ENCODE measurements around the gene ZNF462. TPM values are rescaled to one million over a fixed set of nuclear protein-coding genes. Genes with fewer than 3 reads are reported as not detected.

Gene ZNF462
- total RNA-seq, 1 experiment from 2014 or later: 164 TPM

- Histone ChIP-seq H3K4me2 (ENCODE audit: insufficient read depth, insufficient read length, low read length) (no peak overlapping the region), H3T11ph (ENCODE audit: low read length) (no peak overlapping the region), H3K23me2 (ENCODE audit: insufficient read length, low read depth, low read length, poor library complexity, severe bottlenecking) (no peaks in the 10 kb centered on the region), H3K14ac (ENCODE audit: insufficient read depth, low read length) (no peak overlapping the region), H3K79me2 (ENCODE audit: insufficient read depth, low read length) (peaks cover 73% of the 10 kb centered on the region; the same call in 1 of the 2 replicates), H2AK5ac (ENCODE audit: insufficient read length, low read length) (no peak overlapping the region), H2BK12ac (ENCODE audit: insufficient read length, low read depth, low read length) (no peak overlapping the region), H2BK20ac (ENCODE audit: low read depth, low read length, poor library complexity, severe bottlenecking) (no peak overlapping the region), H2BK15ac (ENCODE audit: low read depth, low read length) (no peak overlapping the region), H3K18ac (ENCODE audit: insufficient read length, low read depth, low read length) (no peak overlapping the region), H3K79me1 (ENCODE audit: insufficient read depth, low read depth, low read length, poor library complexity, severe bottlenecking) (peaks cover 2% of the 10 kb centered on the region), H4K5ac (ENCODE audit: insufficient read length, low read depth, low read length) (no peak overlapping the region), H3K27ac (ENCODE audit: insufficient read length, low read depth, low read length) (no peak overlapping the region), H2BK120ac (ENCODE audit: low read depth, low read length, poor library complexity, severe bottlenecking) (no peak overlapping the region), H3K56ac (ENCODE audit: insufficient read length, low read depth, low read length) (no peak overlapping the region), H3K23ac (ENCODE audit: insufficient read length, low read depth, low read length) (no peak overlapping the region), H2BK5ac (ENCODE audit: insufficient read length, low read length) (no peak overlapping the region), H4K91ac (ENCODE audit: insufficient read length, low read depth, low read length) (no peak overlapping the region), H3K4ac (ENCODE audit: low read depth, low read length) (no peak overlapping the region), H3K9ac (ENCODE audit: extremely low read depth, insufficient read length, low read length) (no peak overlapping the region), H2AFZ (ENCODE audit: low read length) (no peak overlapping the region), H3K4me1 (ENCODE audit: insufficient read depth, low read length) (peaks cover 34% of the 10 kb centered on the region), H3K9me3 (ENCODE audit: control insufficient read depth, low read depth, low read length) (no peaks in the 10 kb centered on the region), H3K27me3 (ENCODE audit: insufficient read depth, low read length) (no peaks in the 10 kb centered on the region), H4K20me1 (ENCODE audit: control insufficient read depth, insufficient read depth, insufficient read length) (no peaks in the 10 kb centered on the region), H4K8ac (replicated peaks; ENCODE audit: insufficient read length, low read depth, low read length) (no peak overlapping the region)
- Mint-ChIP-seq H3K27ac (peak overlapping the region in 2 of 3 experiments; percentile 33 to 65; a peak in 2 of 7 replicates), H3K4me3 (no peak overlapping the region; a peak in 1 of 5 replicates), H3K9me3 (no peaks in the 10 kb centered on the region), H3K27me3 (ENCODE audit: low read depth) (no peaks in the 10 kb centered on the region), H3K4me1 (peaks cover 75 to 85% of the 10 kb centered on the region in 2 experiments), H3K36me3 (ENCODE audit: insufficient read depth in 1 of 3, low read depth in 3 of 3) (peaks cover 29 to 33% (median 31%) of the 10 kb centered on the region in 3 experiments; a peak in 6 of 7 replicates)
- no peak for DNase-seq
- WGBS (ENCODE audit: extremely low coverage, insufficient read length, low lambda C conversion rate): no CpG with 5 or more reads among the region's 2 CpGs
- TF ChIP-seq CTCF (conservative IDR thresholded peaks at IDR 0.05): no peak
Measured at GRCh38 chr9:106883626-106884190, 20.7 kb downstream of the ZNF462 start.
